HG02870 (cell line): ENCODE results near the gene MAPK8IP3.

Experiments
- ATAC-seq: cut with Tn5 transposase; IDR thresholded peaks from one replicate; pipeline ENCODE4 v1.9.1; 2021; ENCODE audit warnings: mild to moderate bottlenecking, moderate library complexity; ENCODE audit not compliant: unreplicated experiment

MAPK8IP3 gene, protein sequence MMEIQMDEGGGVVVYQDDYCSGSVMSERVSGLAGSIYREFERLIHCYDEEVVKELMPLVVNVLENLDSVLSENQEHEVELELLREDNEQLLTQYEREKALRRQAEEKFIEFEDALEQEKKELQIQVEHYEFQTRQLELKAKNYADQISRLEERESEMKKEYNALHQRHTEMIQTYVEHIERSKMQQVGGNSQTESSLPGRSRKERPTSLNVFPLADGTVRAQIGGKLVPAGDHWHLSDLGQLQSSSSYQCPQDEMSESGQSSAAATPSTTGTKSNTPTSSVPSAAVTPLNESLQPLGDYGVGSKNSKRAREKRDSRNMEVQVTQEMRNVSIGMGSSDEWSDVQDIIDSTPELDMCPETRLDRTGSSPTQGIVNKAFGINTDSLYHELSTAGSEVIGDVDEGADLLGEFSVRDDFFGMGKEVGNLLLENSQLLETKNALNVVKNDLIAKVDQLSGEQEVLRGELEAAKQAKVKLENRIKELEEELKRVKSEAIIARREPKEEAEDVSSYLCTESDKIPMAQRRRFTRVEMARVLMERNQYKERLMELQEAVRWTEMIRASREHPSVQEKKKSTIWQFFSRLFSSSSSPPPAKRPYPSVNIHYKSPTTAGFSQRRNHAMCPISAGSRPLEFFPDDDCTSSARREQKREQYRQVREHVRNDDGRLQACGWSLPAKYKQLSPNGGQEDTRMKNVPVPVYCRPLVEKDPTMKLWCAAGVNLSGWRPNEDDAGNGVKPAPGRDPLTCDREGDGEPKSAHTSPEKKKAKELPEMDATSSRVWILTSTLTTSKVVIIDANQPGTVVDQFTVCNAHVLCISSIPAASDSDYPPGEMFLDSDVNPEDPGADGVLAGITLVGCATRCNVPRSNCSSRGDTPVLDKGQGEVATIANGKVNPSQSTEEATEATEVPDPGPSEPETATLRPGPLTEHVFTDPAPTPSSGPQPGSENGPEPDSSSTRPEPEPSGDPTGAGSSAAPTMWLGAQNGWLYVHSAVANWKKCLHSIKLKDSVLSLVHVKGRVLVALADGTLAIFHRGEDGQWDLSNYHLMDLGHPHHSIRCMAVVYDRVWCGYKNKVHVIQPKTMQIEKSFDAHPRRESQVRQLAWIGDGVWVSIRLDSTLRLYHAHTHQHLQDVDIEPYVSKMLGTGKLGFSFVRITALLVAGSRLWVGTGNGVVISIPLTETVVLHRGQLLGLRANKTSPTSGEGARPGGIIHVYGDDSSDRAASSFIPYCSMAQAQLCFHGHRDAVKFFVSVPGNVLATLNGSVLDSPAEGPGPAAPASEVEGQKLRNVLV (N-terminal part only)

DNA sequence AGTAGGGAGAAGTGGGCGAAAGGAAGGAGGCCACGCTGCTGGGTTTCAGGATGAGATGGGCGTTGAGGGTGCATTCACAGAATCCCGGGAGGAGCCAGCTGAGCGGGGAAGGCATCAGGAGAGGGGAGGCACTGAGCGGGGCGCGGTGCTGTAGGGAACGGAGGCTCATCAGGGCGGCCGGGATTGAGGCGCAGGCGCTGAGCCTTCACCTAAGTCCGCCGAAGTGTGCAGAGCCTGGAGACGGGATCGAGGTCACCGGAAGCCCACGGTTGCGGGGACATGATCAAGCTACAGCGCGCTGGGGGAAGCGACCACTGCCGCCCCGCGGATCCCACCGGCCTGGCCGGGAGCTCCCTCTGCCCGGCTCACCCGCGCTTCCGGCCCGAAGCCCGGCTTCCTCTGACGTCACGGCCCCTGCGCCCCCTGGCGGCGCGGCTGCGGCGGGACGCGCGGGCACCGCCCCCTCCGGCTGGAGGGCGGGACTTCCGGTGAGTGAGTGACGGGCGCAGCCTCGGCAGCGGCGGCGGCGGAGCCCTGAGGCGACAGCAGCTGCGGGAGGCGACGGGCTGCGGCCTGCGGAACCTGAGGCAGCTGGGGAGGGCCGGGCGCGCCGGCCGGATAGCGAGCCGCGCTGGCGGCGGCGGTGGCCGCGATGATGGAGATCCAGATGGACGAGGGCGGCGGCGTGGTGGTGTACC is at the start of gene MAPK8IP3:
Gene MAPK8IP3 (plus strand): TSS at position 508 of the 698 bp plus-strand sequence. CDS start 145 bp downstream, at position 653.
- ATAC-seq = peak; percentile 79

DNA sequence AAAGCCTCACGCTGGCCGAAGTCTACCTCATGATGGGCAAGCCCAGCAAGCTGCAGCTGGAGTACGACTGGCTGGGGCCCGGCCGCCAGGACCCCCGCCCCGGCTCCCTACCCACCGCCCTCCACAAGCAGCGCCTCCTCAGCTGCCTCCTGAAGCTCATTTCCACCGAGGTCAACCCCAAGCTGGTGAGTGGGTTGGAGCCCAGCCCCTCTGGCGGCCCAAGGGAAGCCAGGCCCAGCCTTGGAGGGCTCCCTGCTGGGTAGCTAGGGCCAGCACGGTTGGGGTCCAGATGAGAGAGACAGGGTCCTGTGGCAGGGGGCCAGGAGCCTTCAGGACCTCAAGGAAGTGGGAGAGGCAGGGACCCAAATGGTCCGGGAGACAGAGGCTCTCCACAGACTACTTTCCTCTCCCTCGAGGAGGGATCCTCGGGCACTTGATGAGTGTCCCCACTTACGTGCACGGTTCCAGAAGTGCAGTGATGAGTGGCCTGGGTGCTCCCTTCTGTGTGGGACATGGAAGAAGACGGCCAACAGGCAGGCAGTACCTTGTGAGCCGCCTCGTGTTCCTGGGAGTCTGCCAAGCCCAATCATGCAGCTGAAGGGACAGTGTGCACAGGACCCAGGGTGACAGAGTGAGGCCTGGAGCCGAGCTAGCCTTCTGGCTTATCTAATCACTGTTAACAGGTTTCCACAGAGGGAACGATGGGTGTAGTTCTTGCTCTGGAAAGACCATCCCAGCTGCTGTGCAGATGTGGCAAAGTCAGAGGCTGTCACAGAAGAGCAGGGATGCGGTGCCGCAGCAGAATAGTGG is 49.0 kb upstream of the MAPK8IP3 start:
- ATAC-seq = no peak

DNA sequence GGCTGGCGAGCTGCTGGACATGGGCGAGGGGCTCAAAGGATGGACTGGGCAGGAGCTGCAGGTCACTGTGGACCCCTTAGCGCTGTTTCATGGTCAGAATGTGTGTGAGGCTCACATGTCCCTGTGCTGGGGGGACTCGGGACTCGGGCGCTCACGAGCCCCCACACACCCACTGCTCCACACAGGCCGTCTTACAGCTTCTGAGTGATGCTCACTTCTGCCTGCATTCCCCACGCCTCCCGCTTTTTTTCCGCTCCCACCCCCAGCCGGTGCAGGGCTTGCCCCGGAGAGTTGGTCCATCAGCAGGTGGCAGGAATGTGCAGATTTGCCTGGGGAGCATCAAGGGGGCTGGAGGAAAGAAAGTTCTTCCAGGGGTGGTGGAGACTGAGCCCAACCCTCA is 48.2 kb upstream of the MAPK8IP3 start:
- ATAC-seq = no peak

DNA sequence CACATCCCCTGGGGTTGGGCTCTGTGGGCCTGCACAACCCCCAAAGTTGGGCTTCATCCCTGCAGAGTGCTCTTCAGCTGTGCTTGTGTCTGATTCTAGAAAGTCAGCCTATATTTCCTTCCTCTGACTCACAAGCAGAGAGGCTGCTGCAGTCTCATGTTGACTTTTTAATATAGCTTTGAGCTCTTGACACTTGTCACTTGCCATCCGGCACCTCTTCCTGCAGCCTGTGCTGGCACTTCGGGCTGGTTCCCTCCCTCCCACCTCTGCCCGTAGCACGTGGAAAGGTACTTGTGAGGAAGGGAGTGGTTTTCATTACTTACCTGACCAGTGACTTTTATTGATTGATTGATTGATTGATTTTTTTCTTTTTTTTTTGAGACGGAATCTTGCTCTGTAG is 47.0 kb upstream of the MAPK8IP3 start:
- ATAC-seq = no peak

DNA sequence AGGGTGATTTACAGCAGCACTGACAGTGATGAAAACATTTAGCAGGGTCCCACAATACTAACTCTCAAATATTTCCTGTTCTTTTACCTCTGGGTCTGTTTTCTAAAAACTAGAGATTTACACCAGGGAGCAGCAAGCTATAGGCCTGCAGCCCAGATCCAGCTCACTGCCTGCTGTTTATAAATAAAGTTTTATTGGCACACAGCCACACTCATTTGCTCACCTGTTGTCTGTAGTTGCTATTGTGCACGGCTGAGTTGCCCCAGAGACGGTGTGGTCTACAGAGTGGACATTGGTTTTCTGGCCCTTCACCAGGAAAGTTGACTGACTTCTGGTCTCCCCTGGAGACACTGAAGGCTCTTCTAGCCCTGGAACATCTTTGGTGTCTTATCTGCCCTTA is 44.2 kb upstream of the MAPK8IP3 start:
- ATAC-seq = no peak

DNA sequence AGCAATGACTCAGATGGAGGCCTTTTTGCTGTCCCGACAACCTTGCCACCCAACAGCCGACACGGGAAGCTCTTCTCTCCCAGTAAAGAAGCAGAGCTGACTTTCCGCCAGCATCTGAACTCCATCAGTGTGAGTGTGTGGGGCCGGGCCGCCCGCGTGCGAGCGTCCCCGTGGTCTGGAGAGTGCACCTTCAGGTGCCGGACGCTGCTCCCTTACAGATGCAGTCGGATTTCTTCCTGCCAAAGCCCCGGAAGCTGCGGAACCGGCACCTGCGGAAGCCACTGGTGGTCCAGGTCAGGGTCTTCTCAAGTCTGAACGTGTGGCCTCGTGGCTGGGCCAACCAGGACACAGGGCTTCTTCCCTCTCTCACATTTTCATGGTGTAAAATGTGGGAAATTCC is 43.5 kb upstream of the MAPK8IP3 start:
- no peak for ATAC-seq

DNA sequence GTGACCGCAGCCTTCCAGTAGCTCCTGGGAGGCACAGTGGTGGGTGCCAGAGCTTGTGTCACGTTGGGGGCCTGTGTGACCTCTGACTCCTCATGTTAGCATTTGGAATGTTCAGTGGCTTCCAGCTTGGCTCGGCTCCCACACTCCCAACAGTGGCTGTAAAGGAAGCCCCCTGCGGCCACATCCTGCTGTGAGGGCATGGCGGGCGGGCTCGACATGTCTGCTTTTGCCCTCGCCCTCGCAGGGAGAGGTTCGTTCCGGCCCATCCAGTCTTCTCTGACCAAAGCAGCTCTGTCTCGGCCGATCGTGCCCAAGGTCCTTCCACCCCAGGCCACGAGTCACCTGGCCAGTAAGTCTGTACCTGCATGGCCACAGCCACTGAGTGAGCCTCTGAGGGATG is 40.2 kb upstream of the MAPK8IP3 start:
- no peak for ATAC-seq

DNA sequence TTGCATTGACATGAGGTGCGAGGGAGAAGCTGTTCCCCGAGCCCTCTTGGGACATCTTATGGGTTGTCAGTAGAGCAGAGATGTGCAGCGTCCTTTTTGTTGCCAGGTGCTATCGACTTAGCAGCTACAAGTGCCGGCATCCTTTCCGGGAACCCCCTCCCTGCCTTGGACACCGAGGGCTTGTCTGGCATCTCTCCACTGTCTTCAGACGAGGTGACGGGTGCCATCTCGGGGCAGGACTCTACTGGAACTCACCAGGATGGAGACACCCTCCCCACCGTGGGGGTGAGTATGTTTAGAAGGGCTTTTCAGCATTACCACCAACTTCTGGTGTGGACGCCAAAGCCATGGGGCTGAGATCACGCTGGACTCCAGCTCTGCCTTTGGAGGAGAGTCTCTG is 39.7 kb upstream of the MAPK8IP3 start:
- ATAC-seq = no peak

DNA sequence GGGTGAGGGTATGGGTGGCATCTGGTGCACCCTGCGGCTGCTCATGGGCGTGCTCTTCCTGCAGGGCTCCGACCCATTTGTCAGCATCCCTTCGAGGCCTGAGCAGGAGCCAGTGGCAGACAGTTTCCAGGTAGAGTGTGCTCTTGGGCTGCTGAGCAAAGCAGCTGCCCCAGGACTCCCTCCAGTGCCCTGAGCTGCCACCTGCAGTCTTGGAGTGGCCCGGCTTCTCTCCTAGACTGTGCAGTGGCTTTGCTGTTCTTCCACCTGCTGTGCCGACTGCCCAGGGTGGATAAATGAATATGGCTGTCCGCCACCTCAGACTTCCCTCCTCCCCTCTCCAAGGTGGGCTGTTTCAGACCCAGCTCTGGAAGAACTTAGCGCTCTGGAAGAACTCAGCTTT is 38.7 kb upstream of the MAPK8IP3 start:
- ATAC-seq = no peak

DNA sequence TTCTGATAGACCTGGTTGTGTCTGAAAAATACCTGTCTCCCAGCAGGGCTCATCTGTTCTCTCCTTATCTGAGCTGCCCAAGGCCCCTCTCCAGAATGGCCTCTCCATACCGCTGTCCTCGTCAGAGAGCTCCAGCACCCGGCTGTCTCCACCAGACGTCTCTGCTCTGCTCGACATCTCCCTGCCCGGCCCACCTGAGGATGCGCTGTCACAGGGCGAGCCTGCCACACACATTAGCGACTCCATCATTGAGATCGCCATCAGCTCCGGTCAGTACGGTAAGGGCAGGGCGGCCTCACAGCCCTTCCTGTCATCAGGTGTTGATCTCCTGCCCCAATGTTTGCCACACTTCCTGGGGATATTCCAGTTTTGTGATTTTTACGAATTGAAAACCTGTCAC is 38.1 kb upstream of the MAPK8IP3 start:
- no peak for ATAC-seq

DNA sequence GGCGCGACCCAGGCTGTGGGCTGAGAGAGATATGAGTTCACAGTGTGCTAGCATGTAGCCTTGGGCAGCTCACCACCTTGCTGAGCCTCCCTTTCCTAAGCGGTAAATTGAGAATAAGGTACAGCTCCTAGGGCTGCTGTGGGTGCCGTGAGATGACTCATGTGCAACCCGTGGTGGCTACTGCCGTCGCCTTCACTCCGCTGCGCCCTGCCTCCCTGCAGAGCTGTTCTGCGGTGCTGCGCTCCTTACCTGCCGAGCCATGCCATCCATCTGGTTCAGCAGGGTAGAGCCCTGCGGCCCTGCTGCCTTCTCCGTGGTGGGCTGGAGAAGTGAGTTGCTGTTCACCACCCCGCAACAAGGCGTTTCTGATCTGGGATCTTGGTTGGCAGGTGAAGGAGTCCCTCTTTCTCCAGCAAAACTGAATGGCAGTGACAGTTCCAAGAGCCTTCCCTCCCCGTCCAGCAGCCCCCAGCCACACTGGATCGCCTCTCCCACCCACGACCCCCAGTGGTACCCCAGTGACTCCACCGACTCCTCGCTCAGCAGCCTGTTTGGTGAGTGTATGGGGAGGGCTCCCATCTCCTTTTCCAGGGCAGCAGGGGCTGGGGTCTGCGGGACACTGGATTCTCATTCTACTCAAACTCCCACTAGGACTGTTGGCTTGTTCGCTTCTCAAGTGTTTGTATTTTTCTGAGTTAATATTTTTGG is 37.2 kb upstream of the MAPK8IP3 start:
- ATAC-seq = no peak

DNA sequence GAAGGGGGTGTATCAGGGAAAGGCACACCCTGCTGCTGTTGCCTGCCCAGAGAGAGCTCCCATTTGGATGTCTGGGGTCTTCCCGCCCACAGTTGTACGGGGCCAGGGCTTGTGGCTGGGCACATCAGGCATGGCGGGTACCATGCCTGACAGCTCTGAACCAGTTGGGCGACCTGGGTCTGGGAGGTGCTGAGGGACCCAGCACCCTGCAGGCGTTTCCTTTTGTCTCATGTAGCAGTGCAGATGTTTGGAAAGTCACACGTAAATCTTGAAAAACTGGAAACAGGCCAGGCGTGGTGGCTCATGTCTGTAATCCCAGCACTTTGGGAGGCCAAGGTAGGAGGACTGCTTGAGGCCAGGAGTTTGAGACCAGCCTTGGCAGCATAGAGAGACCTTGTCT is 36.3 kb upstream of the MAPK8IP3 start:
- no peak for ATAC-seq

DNA sequence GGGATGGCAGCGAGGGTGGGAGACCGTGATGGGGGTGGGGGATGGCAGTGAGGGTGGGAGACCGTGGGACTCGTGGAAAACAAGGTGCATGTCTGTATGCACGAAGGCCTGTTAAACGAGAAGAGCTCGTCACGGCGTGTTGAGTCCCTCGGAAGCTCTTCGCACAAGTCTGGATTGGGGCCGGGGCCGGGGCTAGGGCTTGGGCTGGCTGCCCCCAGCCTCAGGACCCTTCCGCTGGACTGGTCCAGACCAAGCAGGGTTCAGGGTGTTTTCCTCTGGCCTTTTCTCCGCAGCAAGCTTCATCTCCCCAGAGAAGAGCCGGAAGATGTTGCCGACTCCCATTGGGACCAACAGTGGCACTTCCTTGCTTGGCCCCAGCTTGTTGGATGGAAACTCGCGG is 35.6 kb upstream of the MAPK8IP3 start:
- no peak for ATAC-seq

DNA sequence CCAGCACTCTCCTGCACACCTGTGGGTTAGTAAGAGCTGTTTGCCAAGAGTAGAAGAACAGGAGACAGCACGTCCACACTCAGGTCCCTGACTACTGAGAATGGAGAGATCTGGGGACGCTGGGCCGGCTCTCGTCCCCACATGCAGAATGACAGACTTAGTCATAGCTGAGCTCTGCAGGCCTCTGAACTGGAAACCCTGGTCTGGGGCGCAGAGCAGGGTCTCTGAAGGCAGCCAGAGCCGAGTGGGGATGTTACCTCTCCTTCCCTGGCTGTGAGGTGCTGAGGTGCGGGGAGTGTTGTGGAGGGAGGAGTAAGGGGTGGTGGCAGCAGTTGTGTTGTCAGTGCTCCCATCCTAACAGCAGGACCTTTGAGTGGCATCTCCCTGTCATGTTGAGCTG is 35.1 kb upstream of the MAPK8IP3 start:
- no peak for ATAC-seq

DNA sequence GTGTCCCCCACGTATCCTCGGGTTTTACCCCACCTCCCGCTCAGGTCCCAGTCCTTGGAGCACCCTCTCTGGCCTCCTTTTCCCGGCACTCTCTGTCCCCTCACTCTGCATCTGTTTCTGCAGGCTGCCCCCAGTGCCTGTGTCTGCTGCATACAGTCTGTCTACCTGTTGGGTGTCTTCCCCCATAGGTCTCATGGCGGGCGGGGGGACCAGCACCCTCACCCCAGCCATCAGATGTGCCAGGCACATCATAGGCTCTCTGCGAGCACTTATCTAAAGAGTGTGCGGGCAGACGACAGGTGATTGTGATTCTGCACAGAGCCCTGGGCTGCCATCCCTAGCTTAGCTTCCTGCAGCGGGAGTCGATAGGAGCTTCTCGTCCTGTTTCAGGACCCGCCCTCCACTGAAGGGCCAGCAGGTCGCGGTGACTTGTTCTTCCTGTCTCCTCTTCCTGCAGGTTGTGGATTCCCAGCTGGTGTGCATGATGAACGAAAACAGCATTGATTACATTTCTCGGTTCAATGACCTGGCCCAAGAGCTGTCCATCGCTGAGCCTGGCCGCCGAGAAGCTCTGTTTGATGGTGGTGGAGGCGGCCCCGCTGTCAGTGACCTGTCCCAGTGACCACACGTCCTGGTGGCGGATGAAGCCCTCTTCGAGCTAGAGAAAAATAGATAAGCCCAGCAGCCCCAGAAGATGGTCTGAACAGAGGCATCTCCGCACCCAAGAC is 32.4 kb upstream of the MAPK8IP3 start:
- no peak for ATAC-seq

DNA sequence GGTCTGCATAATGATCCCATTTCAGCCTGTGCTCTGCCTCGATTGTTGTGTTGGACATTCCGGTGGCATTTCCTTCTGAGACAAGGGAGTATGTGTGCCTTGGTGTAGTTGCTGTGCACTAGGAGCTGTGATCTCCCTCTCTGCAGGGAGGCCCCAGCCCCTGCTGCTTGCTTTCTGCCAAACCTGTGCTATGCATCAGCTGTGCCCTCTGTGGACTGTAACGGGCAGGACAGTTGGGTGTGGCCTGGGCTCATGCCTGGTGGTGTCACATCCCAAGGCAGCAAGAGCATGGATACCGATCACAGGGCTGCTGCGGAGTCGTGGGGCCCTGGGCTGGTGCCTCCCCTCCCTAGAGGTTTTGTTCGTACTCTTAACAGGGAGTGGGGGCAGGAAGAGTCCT is 31.7 kb upstream of the MAPK8IP3 start:
- ATAC-seq = no peak

DNA sequence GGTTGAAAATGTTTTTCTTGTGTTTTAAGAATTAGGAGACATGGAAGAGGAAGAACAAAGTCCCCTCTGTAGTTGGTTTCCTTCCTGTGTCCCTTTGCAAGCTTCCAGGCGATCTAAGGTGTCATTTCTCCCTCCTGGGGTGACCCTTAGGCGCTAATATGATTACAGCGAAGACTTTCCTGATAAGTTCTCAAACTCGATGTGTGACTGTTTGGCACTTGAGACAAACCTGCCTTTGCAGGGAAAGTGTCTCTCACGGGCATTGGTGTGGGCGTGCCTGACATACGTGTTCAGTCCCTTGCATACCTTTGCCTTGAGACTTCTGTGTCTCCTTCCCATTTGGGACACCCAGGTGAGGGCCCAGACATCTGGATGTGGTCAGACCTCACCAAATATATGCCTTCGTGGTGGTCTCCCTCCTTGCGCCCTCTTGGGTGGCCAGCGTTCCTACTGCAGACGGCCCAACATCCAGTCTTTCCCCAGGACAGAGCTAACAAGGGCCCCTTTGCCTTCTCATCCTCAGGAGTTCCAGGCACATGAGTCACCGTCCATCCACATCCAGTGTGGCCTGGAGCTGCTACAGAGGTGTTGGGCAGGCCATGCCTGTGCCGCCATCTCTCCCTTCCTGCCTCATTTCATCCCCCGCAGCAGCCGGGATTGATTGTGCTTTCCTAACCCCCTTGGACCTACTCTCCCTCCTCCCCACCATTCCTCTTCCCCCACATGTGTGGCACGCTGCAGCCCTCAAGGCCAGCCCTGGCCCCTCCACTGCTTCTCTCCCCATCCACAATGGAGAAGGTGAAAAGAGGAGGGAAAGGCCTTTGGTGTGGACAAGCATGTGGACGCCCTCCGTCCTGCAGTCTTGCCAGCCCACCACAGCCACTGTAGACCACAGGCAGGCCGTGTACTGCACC is 31.0 kb upstream of the MAPK8IP3 start:
- no peak for ATAC-seq
